Thyroid gland (tissue), 4 donors: ENCODE data around the gene IKBKG.
"Not testable (repeated sequence)": the region's sequence is repeated elsewhere in the genome, so short reads cannot be mapped to it uniquely, and the experiment has no call there.

Experiments used
- CTCF ChIP-seq, 6 experiments: fragments of 200-600 bp in 3 of 6; fragments of 450-650 bp in 3 of 6; sonication (generic) in 3 of 6; IDR thresholded peaks; one replicate each; pipeline ENCODE4 v1.5.1; 2016 to 2019; ENCODE audit warnings: antibody characterized with exemption in 6 of 6, mild to moderate bottlenecking in 2 of 6, inconsistent platforms in 1 of 6, moderate library complexity in 1 of 6
- POLR2A ChIP-seq, 2 donors: fragments of 450-650 bp; IDR thresholded peaks; one replicate each; pipeline ENCODE4 v1.6.1; 2017; ENCODE audit warnings: antibody characterized with exemption in 2 of 2, mild to moderate bottlenecking in 2 of 2, moderate library complexity in 1 of 2

- TF ChIP-seq POLR2A, CTCF (IDR thresholded peaks at IDR 0.05): not testable (repeated sequence)
These were observed 37.3 kb downstream of the IKBKG start, which contains the start of gene CTAG1A for GRCh38 chrX:154584585-154585183.
